HT-29 (cell line): ENCODE measurements around the gene EEIG2. TPM values are rescaled to one million over a fixed set of nuclear protein-coding genes. Genes with fewer than 3 reads are reported as not detected.
"Not testable (repeated sequence)": the region's sequence is repeated elsewhere in the genome, so short reads cannot be mapped to it uniquely, and the experiment has no call there.

Experiments used
- DNase-seq: peaks from one replicate; pipeline ENCODE4 v3.0.0-alpha.2; 2015; ENCODE audit warnings: low spot score
- total RNA-seq: library from RNA; depleted of rRNA; stranded (reverse); fragments of >200 nt; shearing (Covaris generic); gene quantifications from 2 replicates; pipeline ENCODE4 v1.2.3, GENCODE V29; 2014

Gene EEIG2
- total RNA-seq, 1 experiment from 2014 or later = 2.1 TPM

- DNase-seq = not testable (repeated sequence)
Measured at GRCh38 chr1:108547493-108547892, 12.4 kb upstream of the EEIG2 start.

GRCh38 chr1:108551137-108551862 lies 8.6 kb upstream of the EEIG2 start:
- no peak for DNase-seq

- DNase-seq = no peak
Measured at GRCh38 chr1:108553905-108554304, 6.0 kb upstream of the EEIG2 start.

DNA sequence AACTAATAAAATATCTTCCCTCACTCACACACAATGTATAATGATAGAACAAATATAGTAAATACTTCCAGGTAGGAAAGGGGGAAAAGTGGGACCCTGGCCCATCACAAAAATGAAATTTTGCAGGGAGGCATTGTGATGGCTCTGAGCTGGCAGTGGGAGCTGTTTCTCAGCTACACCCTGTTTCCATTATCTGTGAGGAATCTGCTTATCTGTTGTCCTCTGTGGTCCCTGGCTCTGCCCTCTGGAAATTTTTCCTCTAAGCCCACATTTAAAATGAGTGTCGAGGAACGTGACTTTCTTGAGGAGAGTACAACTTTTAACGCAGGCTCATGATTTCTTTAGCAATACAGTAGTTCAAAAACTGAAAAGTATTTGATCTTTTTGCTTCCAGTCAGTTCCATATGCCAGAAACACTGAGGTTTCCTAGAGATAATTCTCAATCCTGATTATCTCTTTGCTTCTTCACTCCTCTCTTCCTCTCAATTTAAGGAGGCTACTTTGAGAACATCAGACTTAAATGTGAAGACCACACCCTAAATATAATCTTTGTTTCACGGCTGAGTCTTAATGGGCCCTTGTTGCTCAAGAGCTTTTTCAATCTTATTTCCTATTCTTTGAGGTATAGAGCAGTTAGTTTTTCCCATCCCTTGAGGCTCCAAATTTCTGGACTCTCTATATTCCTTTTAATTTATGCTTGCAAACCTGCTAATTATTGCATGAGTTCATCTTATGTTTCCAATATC lies 5.0 kb upstream of the EEIG2 start:
- no peak for DNase-seq

GRCh38 chr1:108556066-108556465 lies 3.8 kb upstream of the EEIG2 start:
- no peak for DNase-seq

DNA sequence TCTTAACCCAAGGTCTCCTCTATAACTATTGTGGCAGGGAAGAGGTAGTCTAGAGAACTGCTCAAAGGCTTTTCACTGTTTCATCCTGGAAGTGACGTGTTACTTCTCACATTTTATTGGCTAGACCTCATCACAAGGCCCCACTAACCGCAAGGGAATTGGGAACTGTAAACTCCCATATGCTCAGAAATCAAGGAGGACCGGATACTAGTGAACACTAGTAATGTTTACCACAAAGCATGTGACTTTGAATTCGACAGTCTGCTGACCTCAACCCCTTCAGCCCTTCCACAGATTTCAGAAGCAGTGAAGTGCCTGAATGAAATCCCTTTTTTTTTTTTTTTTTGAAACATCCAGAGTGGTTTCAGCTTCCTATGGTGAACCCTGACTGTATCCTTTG lies 3.4 kb upstream of the EEIG2 start:
- DNase-seq = no peak

- DNase-seq = no peak
Measured at GRCh38 chr1:108557296-108557695, 2.6 kb upstream of the EEIG2 start.

GRCh38 chr1:108560189-108560873 lies 431 bp downstream of the EEIG2 start:
- DNase-seq = peak; percentile 22

DNA sequence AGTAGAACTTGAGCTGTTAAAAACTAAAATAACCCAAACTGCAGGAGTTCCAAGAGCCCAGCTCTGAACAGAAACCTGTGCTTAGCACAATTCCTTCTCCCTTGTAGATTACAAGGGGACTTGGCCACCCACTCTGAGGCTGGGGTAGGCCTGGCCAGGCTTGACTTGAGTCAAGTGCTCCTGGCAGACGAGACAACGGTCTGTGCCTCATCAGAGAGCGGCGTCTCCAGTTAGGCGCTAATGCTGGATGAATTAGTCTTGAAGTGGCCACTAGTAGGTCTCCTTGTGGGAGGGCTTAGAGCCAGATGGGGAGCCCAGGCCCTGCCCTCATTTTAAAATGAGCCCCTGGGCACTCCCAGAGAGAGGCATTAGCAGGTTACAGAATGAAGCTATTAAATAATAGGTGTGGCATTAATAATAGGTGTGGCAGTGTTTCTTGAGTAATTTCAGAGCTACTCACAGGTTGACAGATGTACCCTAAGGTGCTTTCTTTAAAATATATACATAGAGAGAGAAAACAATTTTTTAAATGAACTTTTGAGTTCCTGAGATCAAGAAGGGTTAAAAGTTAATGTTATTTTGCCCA lies 1.1 kb downstream of the EEIG2 start:
- peak; percentile 39 for DNase-seq

DNA sequence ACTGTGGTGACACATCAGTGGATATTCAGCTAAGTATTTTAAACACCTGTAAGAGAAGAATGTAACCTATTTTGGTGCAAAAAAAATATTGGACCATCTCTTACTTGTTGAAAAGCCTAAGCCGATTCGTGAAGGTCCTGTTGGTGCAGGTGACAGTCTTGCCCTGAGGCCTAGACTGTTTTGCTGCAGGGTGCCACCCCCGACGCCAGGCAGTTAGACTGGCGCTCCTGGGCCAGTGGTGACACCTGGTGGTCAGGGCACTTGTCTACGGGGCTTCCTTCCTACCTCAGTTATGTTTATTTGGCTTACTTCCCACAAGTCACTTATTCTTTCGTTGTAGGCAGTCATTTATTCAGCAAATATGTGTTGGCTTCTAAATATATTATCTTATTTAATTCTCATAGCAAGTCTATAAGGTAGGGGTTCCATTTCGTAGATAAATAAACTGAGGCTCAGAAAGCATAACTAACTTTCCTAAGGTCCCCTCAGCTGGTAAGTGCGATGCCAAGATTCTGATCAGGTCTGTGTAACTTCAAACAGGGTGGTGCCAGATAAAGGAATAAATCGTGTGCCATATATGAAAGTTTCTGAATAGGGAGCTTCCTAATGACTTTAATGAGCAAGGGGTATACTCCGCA lies 1.9 kb downstream of the EEIG2 start:
- DNase-seq = peak; percentile 86

DNA sequence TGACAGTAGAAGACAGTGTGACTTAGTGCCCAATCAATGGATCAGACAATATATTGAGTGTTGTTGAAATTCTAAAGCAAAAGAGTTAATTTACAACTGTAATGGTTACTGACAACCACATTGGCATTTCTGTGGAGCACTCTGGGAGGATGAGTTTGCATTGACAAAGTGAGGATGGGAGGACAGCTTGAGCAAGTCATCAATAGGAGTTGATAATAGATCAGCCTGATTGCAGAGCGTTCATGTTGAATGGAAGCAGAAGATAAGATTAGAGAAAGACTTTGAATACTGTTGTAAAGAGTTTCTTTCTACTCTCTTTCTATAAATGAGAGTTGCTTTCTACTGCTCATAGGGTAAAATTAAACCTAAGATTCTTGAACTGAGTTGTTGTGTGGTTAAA lies 3.9 kb downstream of the EEIG2 start:
- DNase-seq = no peak

DNA sequence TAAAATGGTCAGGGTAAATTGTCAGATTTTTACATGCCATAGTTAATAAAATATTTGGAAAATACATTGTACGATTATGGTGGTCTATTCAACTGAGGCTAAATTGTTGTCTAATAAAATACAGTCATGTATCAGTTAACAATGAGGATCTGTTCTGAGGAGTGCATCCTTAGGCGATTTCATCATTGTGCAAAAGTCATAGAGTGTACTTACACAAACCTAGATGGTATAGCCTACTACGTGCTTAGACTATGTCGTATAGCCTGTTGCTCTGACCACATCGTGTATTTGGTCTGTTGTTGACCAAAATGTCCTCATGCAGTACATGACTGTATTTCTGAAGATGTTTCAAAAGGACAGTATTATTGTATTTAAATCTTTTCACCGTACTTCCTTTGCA lies 5.2 kb downstream of the EEIG2 start:
- DNase-seq = no peak

DNA sequence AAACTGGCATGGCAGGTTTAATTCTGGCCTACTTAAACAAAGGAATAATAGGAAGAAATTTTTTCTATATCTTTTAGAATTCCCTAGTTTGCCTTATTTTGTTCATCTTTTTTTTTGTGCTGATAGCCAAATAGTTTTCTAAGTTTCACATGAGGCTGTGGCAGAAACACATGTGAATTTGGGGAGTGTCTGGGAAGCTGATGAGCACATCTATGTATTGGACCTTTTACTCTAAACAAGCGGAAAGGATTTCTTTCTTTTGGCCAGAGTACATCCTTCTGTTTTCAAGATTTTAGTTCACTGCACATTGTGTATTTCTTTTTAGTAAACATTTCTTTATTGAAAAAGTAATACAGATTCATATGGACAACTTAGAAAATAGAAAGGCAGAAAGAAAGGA lies 5.6 kb downstream of the EEIG2 start:
- no peak for DNase-seq

GRCh38 chr1:108568589-108568988 lies 8.7 kb downstream of the EEIG2 start:
- DNase-seq = no peak

DNA sequence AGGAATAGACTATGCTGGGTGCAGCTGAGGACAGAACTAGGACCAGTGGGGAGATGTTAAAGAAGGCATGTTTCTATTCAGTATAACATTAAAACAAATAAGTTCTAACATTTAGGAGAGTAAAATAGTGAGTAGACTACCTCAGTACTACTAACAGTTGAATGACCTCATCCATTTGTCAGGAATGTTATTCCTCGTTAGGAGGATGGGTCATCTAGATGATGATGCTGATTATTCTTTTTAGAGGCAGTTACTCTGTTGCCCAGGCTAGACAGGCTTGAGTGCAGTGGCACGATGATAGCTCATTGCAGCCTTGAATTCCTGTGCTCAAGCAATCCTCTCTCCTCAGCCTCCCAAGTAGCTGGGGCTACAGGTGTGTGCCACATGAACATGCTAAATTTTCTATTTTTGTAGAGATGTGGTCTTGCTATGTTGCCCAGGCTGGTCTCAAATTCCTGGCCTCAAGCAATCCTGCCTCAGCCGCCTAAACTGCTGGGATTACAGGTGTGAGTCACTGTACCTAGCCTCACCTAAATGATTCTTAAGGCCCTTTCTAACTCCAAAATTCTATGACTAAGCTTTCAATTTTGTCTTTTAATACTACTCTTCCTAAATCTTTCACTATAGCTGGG lies 9.3 kb downstream of the EEIG2 start:
- no peak for DNase-seq

GRCh38 chr1:108570128-108570527 lies 10.2 kb downstream of the EEIG2 start:
- peak; percentile 36 for DNase-seq

DNA sequence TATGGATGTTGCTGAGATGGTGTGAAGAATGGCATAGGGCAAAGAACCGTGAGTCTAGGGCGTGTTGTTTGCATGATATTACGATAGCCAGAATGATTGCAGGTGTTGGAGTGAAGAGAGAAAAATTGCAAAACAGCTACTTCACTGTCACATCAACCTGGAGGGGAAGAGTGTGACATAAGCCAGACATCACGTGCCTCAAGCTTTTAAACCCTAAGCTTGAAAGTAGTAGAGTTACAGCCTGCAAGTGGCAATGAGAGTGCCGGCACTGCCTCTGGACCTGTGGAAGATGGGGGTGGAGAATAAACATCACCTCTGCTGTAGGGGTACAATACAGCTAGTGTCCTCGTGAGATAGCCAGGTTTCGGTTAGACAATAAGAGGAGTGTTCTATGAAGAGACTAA lies 11.1 kb downstream of the EEIG2 start:
- no peak for DNase-seq

GRCh38 chr1:108572182-108572581 lies 12.3 kb downstream of the EEIG2 start:
- no peak for DNase-seq

- no peak for DNase-seq
Measured at GRCh38 chr1:108573183-108573582, 13.3 kb downstream of the EEIG2 start.

DNA sequence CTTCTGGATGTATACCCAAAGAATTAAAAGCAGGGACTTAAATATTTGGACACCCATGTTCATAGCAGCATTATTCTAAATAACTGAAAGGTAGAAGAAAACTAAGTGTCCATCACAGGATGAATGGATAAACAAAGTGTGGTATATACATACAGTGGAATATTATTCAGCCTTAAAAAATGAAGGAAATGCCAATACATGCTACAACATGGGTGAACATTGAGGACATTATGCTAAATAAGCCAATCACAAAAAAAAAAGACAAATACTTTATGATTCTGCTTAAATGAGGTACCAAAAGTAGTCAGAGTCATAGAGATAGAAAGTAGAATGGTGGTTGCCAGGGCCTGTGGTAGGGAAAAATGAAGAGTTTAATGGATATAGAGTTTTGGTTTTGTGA lies 14.1 kb downstream of the EEIG2 start:
- no peak for DNase-seq

- no peak for DNase-seq
Measured at GRCh38 chr1:108575375-108575774, 15.5 kb downstream of the EEIG2 start.
